HFF-Myc (cell line): ENCODE results near the gene C1GALT1C1L.

Experiments used
- DNase-seq: peaks from one replicate; pipeline ENCODE4 v3.0.0-alpha.2; 2011; ENCODE audit warnings: low read depth; ENCODE audit errors: extremely low read depth
- H3K4me3 ChIP-seq: replicated peaks from 2 replicates; pipeline ENCODE4 v1.5.1; 2011; ENCODE audit warnings: low read depth, mild to moderate bottlenecking, control low read depth, low read length
- CTCF ChIP-seq: IDR thresholded peaks from 2 replicates; pipeline ENCODE4 v1.5.1; 2012; ENCODE audit warnings: mild to moderate bottlenecking, low read depth, low read length, control low read depth; ENCODE audit errors: missing control alignments

The C1GALT1C1L gene

GRCh38 chr2:43631618-43632317 is 44.5 kb downstream of the C1GALT1C1L start:
- no peak overlapping the region for H3K4me3 ChIP-seq
- no peak for DNase-seq
- TF ChIP-seq CTCF = no peak
